ENCODE measurements around the gene SETD1A. TPM values are rescaled to one million over a fixed set of nuclear protein-coding genes. Genes with fewer than 3 reads are reported as not detected.

SETD1A gene
- total and polyA plus RNA-seq, 2 of the 8 experiments (the other 6 are each of a cell fraction or from before 2014, with no cell fraction given): 4.8 to 29.0 TPM

DNA sequence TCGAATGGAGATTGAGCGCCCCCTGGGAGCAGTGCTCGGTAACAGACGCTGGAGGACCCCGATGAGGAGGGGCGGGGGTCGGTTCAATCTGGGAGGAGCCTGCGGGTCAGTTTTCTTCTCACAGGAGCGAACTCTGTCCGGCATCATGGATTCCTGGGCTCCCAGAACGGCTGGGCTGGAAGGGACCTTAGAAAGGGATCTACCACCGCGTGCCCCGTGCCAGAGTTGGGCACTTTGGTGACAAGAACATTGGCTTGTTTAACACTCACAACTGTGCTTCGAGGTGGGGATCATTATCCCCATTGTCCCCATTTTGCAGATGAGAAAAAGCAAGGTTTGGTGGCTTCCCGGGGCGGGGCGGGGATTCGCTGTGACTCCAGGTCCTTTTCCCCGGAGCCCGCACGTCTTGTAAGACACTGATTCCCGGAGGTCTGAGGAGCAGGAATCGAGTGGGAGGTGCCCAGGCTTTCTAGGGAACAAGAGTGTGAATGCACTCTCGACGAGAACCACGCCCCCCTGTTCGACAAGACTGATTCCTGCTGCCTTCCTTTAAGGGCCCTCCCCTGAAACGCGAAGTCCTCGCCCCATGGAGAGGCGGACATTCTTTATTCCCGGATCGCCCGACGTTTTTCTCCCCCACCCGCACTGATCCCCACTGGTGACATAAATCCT, 35.7 kb upstream of the SETD1A start (continued):
- TF ChIP-seq JUN (IDR thresholded peaks at IDR 0.05; ENCODE audit: low read depth, low read length): no peak
- TF ChIP-seq TAF7 (optimal IDR thresholded peaks at IDR 0.05; ENCODE audit: borderline replicate concordance, low read depth, low read length): no peak
- TF ChIP-seq, protein P1, sequence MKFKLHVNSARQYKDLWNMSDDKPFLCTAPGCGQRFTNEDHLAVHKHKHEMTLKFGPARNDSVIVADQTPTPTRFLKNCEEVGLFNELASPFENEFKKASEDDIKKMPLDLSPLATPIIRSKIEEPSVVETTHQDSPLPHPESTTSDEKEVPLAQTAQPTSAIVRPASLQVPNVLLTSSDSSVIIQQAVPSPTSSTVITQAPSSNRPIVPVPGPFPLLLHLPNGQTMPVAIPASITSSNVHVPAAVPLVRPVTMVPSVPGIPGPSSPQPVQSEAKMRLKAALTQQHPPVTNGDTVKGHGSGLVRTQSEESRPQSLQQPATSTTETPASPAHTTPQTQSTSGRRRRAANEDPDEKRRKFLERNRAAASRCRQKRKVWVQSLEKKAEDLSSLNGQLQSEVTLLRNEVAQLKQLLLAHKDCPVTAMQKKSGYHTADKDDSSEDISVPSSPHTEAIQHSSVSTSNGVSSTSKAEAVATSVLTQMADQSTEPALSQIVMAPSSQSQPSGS (IDR thresholded peaks at IDR 0.05; ENCODE audit: low read length): peak; percentile 79; the same call in 1 of the 2 replicates
- peak; percentile 52; the same call in 1 of the 2 replicates for TF ChIP-seq PHF8 (conservative IDR thresholded peaks at IDR 0.05; ENCODE audit: low read depth, low read length)
- no peak for TF ChIP-seq EP300 (IDR thresholded peaks at IDR 0.05; ENCODE audit: borderline replicate concordance in 1 of 2, low read depth in 2 of 2, low read length in 2 of 2)
- no peak for TF ChIP-seq NRF1 (IDR thresholded peaks at IDR 0.05; ENCODE audit: low read depth, low read length)
- no peak for TF ChIP-seq CEBPB (IDR thresholded peaks at IDR 0.05; ENCODE audit: low read depth, low read length)
- TF ChIP-seq RAD21 (IDR thresholded peaks at IDR 0.05 in 1 of 2, conservative IDR thresholded peaks at IDR 0.05 in 1 of 2; ENCODE audit: low read depth in 2 of 2, low read length in 2 of 2): peak; percentile 94 to 97
- no peak for TF ChIP-seq BCL11A (IDR thresholded peaks at IDR 0.05; ENCODE audit: low read depth in 2 of 2, low read length in 2 of 2)
- TF ChIP-seq NANOG (IDR thresholded peaks at IDR 0.05; ENCODE audit: insufficient read depth, low read depth, low read length, poor library complexity, severe bottlenecking): no peak
- TF ChIP-seq HDAC6 (IDR thresholded peaks at IDR 0.05; ENCODE audit: low read depth, low read length): no peak
- 0 out of 2 replicates have a peak, but pooled peaks have one; percentile 37 for TF ChIP-seq TCF12 (IDR thresholded peaks at IDR 0.05; ENCODE audit: low read depth, low read length)
- TF ChIP-seq CHD1 (IDR thresholded peaks at IDR 0.05; ENCODE audit: low read depth, low read length): 0 out of 2 replicates have a peak, but pooled peaks have one; percentile 47

Measured in H1 (cell line).